SIG-M5 treated with dmso at 0.1 percent for 504 hours (cell line): ENCODE data around the gene GSTA5.
"Not testable (repeated sequence)": the region's sequence is repeated elsewhere in the genome, so short reads cannot be mapped to it uniquely, and the experiment has no call there.

Source experiments
- DNase-seq: peaks from one replicate; lab custom pipeline; 2025; ENCODE audit not compliant: unreplicated experiment; lab: John Stamatoyannopoulos, UW

Gene GSTA5

GRCh38 chr6:52839124-52840055 is 1.2 kb downstream of the GSTA5 start:
- DNase-seq: peak; percentile 45

GRCh38 chr6:52834481-52834880 is 6.1 kb downstream of the GSTA5 start:
- DNase-seq: no peak

GRCh38 chr6:52830869-52831268 is 9.7 kb downstream of the GSTA5 start:
- not testable (repeated sequence) for DNase-seq

DNA sequence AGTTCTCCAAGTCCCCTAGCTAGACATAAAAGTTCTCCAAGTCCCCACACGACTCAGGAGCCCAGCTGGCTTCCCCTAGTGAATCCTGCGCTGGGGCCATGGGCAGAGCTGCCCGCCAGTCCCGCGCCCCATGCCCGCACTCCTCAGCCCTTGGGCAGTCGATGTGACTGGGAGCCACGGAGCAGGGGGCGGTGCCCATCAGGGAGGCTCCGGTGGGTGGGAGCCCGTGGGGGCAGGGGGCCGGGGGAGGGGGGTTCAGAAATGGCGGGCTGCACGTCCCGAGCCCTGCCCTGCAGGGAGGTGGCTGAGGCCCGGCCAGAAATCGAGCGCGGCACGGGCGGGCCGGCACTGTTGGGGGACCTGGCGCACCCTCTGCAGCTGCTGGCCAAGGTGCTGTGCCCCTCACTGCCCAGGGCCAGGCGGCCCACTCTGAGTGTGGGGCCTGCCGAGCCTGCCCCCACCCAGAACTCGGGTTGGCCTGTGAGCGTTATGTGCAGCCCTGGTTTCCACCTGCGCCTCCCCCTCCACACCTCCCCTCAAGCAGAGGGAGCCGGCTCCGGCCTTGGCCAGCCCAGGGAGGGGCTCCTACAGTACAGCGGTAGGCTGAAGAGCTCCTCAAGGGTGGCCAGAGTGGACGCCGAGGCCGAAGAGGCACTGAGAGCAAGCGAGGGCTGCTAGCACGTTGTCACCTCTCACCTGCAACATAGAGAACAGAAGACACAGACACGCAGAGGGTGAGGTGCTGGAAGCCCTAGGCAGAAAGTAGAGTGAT is 11.4 kb downstream of the GSTA5 start:
- no peak for DNase-seq

DNA sequence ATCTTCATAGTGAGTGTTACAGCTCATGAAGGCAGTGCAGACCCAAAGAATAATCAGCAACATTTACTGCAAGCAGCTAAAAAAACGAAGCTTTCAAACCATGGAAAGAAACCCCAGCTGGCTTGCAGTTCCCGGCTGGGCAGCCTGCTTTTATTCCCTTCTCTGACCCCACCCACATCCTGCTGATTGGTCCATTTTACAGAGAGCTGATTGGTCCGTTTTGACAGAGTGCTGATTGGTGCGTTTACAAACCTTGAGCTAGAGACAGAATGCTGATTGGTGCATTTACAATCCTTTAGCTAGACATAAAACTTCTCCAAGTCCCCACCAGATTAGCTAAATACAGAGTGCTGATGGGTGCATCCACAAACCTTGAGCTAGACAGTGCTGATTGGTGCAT is 12.0 kb downstream of the GSTA5 start:
- not testable (repeated sequence) for DNase-seq

GRCh38 chr6:52827073-52827783 is 13.4 kb downstream of the GSTA5 start:
- not testable (repeated sequence) for DNase-seq

DNA sequence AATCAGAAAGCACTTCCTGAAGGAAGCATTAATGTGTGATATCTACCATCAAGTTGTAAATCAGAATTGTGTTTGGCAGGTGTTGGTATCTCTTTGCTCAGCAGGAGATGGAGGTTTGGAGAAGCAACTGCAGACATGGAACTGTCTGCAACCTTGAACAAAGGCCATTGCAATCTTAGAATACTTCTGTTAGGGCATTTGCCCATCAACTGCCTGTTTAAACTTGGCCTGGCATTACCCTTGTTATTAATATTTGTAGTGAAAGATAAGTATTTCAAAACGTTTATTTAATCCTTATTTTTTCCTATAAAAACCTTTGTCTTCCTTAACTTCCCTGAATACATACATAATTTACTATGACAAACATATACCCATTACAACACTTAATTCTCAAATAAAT is 14.1 kb downstream of the GSTA5 start:
- no peak for DNase-seq

DNA sequence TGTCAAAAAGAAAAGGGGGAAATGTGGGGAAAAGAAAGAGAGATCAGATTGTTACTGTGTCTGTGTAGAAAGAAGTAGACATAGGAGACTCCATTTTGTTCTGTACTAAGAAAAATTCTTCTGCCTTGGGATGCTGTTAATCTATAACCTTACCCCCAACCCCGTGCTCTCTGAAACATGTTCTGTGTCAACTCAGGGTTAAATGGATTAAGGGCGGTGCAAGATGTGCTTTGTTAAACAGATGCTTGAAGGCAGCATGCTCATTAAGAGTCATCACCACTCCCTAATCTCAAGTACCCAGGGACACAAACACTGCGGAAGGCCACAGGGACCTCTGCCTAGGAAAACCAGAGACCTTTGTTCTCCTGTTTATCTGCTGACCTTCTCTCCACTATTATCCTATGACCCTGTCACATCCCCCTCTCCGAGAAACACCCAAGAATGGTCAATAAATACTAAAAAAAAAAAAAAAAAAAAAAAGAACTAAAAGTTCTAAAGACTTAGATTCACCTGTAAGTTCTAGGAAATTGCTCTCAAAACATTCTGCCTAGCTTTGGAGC is 14.6 kb downstream of the GSTA5 start:
- DNase-seq: not testable (repeated sequence)

GRCh38 chr6:52825270-52825793 is 15.3 kb downstream of the GSTA5 start:
- DNase-seq: not testable (repeated sequence)

DNA sequence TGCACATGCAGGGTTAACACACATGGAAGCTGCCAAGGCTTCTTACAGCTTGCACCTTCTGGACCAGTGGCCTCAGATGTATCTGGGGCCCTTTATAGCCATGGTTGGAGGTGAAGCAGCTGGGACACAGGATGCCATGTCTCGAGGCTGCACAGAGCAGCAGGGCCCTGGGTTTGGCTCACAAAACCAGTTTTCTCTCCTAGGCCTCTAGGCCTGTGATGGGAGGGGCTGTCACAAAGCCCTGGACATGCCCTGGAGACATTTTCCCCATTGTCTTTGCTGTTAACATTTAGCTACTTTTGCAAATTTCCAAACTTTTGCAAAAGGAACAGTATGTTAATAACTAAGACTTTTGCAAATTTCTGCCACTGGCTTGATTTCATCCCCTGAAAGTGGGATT is 18.8 kb downstream of the GSTA5 start:
- no peak for DNase-seq

DNA sequence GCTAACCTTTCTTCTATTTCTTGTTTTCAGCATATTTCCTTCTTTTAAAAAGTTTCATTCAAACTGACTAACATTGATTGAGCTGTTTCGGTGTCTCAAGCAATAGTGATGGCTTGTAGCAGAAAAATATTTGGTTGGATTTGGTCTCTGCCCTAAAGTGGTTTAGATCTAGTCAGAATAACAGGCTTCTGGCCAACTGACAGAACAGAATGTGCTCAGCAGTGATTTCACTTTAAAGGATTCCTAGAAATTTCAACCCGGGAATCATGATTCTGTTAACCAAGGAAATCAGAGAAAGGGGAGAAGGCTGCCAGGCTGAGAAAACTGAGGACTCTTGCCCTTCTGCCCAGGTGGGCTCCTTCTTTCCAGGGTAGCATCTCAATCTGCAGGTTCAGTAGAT is 20.4 kb downstream of the GSTA5 start:
- no peak for DNase-seq

- no peak for DNase-seq
These were observed 25.2 kb downstream of the GSTA5 start for GRCh38 chr6:52815167-52816092.

- DNase-seq: not testable (repeated sequence)
These were observed 26.1 kb downstream of the GSTA5 start for GRCh38 chr6:52814545-52814944.

DNA sequence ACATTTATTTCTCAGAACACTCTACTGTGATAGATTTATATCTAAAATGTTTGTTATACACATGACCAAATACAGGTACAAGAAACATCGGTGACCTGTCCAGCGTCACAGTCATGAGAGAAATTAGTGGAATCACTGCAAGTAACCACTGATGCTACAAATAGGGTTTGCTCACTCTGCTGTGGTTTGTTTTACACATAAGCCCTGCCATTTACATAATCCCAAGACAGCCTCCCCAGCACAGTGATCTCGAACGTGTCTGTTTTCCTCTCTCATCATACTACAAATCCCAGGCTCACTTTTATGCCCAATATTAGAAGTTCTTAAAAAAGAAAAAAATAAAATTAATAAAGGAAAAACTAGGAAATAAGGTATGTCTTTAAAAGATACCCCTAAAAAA is 30.8 kb downstream of the GSTA5 start:
- not testable (repeated sequence) for DNase-seq

- DNase-seq: no peak
These were observed 32.0 kb downstream of the GSTA5 start for GRCh38 chr6:52808660-52809059.

DNA sequence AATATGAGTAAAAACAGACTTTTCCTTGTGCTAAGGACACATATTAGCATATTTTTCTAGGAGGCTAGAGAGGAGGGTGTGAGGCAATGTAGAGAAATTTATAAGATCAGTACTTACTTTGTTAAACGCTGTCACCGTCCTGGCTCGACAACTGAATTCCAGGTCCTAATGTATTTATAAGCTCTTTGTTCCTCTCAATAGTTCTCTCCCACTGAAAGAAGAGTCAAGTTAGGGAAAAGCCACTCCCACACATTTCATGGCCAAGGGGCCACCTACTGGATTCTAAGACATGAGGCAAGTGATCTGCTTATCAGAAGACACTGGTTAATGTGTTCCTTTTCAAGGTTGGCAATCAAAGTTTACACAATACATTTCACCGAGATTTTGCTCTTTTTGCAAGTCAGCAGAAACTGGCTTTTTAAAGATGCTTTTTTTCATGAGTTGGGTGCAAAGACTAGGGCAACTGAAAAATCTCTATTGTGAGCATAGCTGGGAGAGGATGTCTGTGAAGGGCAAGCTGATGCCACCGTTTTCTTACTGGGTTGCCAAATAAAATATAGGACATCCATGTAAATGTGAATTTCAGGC is 36.9 kb downstream of the GSTA5 start, which contains the start of gene GSTA1:
Gene GSTA1 (minus strand): TSS at position 149 of the 588 bp plus-strand sequence. CDS start 4,549 bp downstream, outside the sequence.
- DNase-seq: not testable (repeated sequence)

GRCh38 chr6:52802806-52803205 is 37.8 kb downstream of the GSTA5 start:
- DNase-seq: no peak

DNA sequence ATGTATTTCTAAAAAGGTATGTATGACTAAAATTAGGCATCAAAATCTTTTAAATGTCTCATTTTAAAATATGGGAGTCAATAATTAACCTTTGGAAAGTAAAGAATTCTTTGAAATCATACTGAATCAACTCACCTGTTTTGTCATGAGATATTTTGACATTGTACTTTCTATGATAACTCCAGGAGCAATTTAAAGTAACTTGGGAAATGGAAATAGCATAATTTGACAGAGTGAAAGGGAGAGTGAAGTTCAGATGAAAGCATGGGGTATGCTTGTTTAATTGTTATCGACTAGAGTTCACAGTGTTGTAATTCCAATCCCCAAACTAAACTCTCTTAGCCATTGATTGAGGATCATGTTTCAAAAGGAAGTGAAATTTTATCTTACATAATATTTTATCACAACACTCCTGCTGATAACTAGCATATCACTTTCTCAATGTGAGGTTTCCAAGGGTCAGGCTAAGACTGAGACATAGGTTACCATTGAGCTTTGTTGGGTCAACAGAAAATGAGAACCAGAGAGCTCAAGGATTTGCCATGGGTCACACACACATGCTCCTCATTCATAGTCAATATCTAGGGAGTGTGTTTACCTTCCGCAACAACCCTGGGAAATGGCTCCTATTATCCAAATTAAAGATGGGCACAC is 39.3 kb downstream of the GSTA5 start:
- DNase-seq: no peak

- not testable (repeated sequence) for DNase-seq
These were observed 41.3 kb downstream of the GSTA5 start for GRCh38 chr6:52799272-52799671.
